Measurements from ENCODE around the gene PDE6A.

PDE6A gene

GRCh38 chr5:149969181-149969930 lies 24.8 kb upstream of the PDE6A start:
- no peaks in the 10 kb centered on the region for H3K79me2 ChIP-seq (ENCODE audit: low read length)
- no peaks in the 10 kb centered on the region for H4K20me1 ChIP-seq (ENCODE audit: insufficient read depth, low read length)
- H3K4me2 ChIP-seq (ENCODE audit: low read length), result no peak overlapping the region
- H3K36me3 ChIP-seq (replicated peaks; ENCODE audit: low read depth, low read length), result no peaks in the 10 kb centered on the region
- no peak for TF ChIP-seq EZH2phosphoT487 (IDR thresholded peaks at IDR 0.05; ENCODE audit: low read depth)
- TF ChIP-seq CTCF (IDR thresholded peaks at IDR 0.05; ENCODE audit: low read depth, low read length), result no peak
- H3K9me3 ChIP-seq (ENCODE audit: insufficient read depth, low read length), result no peaks in the 10 kb centered on the region
- no peak overlapping the region for H3K4me3 ChIP-seq (ENCODE audit: low read length)
- H3K4me1 ChIP-seq (ENCODE audit: low read length), result no peaks in the 10 kb centered on the region
- no peak overlapping the region for H3K9ac ChIP-seq (ENCODE audit: low read length)
- H2AFZ ChIP-seq (ENCODE audit: low read depth, low read length), result no peak overlapping the region
- H3K27ac ChIP-seq (ENCODE audit: low read length), result no peak overlapping the region
- no peaks in the 10 kb centered on the region for H3K27me3 ChIP-seq (ENCODE audit: low read depth, low read length)

- Histone ChIP-seq H3K27me3 (ENCODE audit: low read depth, low read length) (no peaks in the 10 kb centered on the region), H3K9me3 (ENCODE audit: insufficient read depth, low read length) (no peaks in the 10 kb centered on the region)
- TF ChIP-seq EZH2phosphoT487 (IDR thresholded peaks at IDR 0.05; ENCODE audit: low read depth) (no peak), CTCF (IDR thresholded peaks at IDR 0.05; ENCODE audit: low read depth, low read length) (no peak)
Observed at GRCh38 chr5:149966946-149967345, 22.4 kb upstream of the PDE6A start.

DNA sequence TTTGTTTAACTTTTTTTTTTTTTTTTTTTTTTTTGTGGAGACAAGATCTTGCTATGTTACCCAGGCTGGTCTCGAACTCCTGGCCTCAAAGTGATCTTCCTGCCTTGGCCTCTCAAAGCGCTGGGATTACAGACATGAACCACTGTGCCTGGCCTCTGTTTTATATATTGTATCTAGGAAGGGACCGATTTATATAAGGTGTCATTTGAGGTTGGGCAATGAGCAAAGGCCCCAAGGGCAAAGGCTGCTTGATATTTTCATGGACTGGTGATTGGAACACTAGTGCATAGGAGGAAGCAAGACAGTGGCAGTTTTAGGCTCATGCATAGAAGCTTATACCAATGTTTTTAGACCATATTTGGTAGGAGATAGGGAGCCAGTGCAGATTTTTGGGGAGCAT lies 19.1 kb upstream of the PDE6A start:
- no peaks in the 10 kb centered on the region for H3K79me2 ChIP-seq (ENCODE audit: low read length)
- H3K36me3 ChIP-seq (replicated peaks; ENCODE audit: low read depth, low read length), result no peaks in the 10 kb centered on the region
- H3K9me3 ChIP-seq (ENCODE audit: insufficient read depth, low read length), result no peaks in the 10 kb centered on the region
- H3K4me2 ChIP-seq (ENCODE audit: low read length), result no peak overlapping the region
- peaks cover 13% of the 10 kb centered on the region for H3K4me1 ChIP-seq (ENCODE audit: low read length)
- H4K20me1 ChIP-seq (ENCODE audit: insufficient read depth, low read length), result no peaks in the 10 kb centered on the region
- H3K9ac ChIP-seq (ENCODE audit: low read length), result no peak overlapping the region
- no peak overlapping the region for H2AFZ ChIP-seq (ENCODE audit: low read depth, low read length)
- TF ChIP-seq CTCF (IDR thresholded peaks at IDR 0.05; ENCODE audit: low read depth, low read length) (no peak), EZH2phosphoT487 (IDR thresholded peaks at IDR 0.05; ENCODE audit: low read depth) (no peak)
- H3K27me3 ChIP-seq (ENCODE audit: low read depth, low read length), result no peaks in the 10 kb centered on the region
- no peak overlapping the region for H3K27ac ChIP-seq (ENCODE audit: low read length)
- no peak overlapping the region for H3K4me3 ChIP-seq (ENCODE audit: low read length)

More at GRCh38 chr5:149966946-149967345, 22.4 kb upstream of the PDE6A start:
- no peaks in the 10 kb centered on the region for H4K20me1 ChIP-seq (ENCODE audit: insufficient read depth, low read length)
- H3K9ac ChIP-seq (ENCODE audit: low read length), result no peak overlapping the region
- H3K4me3 ChIP-seq (ENCODE audit: low read length), result no peak overlapping the region
- no peaks in the 10 kb centered on the region for H3K4me1 ChIP-seq (ENCODE audit: low read length)
- H3K27ac ChIP-seq (ENCODE audit: low read length), result no peak overlapping the region
- H3K36me3 ChIP-seq (replicated peaks; ENCODE audit: low read depth, low read length), result no peaks in the 10 kb centered on the region
- H3K4me2 ChIP-seq (ENCODE audit: low read length), result no peak overlapping the region
- no peaks in the 10 kb centered on the region for H3K79me2 ChIP-seq (ENCODE audit: low read length)
- H2AFZ ChIP-seq (ENCODE audit: low read depth, low read length), result no peak overlapping the region

DNA sequence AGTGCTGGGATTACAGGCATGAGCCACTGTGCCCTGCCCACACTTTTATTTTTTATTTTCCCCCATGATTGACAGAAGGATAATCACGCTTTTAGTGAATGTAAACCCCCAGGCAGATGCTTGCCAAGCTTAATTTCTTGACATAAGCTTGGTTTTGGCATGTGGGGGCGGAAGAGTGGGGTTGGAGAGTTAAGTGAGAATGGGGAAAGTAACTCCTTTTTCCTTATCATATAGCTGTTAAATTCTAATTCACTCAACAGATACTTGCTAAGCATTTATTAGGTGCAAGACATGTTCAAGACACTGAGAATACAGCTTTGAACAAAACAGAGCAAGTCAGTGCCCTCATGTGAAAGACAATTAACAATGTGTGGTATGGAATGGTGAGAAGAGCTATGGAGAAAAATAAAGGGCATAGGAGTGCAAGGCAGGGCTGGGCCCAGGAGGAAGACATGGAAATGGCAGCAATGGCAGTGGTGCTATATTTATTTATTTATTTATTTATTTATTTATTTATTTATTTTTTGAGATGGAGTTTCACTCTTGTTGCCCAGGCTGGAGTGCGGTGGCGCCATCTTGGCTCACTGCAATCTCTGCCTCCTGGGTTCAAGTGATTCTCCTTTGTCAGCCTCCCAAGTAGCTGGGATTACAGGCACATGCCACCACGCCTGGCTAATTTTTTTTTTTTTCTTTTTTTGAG lies 18.2 kb upstream of the PDE6A start:
- Histone ChIP-seq H3K4me2 (ENCODE audit: low read length) (no peak overlapping the region), H3K27ac (ENCODE audit: low read length) (no peak overlapping the region), H4K20me1 (ENCODE audit: insufficient read depth, low read length) (no peaks in the 10 kb centered on the region), H3K9ac (ENCODE audit: low read length) (no peak overlapping the region), H3K79me2 (ENCODE audit: low read length) (no peaks in the 10 kb centered on the region), H3K36me3 (replicated peaks; ENCODE audit: low read depth, low read length) (no peaks in the 10 kb centered on the region), H2AFZ (ENCODE audit: low read depth, low read length) (no peak overlapping the region), H3K4me1 (ENCODE audit: low read length) (peaks cover 13% of the 10 kb centered on the region), H3K4me3 (ENCODE audit: low read length) (no peak overlapping the region), H3K9me3 (ENCODE audit: insufficient read depth, low read length) (no peaks in the 10 kb centered on the region), H3K27me3 (ENCODE audit: low read depth, low read length) (no peaks in the 10 kb centered on the region)
- TF ChIP-seq CTCF (IDR thresholded peaks at IDR 0.05; ENCODE audit: low read depth, low read length), result no peak
- no peak for TF ChIP-seq EZH2phosphoT487 (IDR thresholded peaks at IDR 0.05; ENCODE audit: low read depth)
